ENCODE data around the gene PPP4R4.

DNA sequence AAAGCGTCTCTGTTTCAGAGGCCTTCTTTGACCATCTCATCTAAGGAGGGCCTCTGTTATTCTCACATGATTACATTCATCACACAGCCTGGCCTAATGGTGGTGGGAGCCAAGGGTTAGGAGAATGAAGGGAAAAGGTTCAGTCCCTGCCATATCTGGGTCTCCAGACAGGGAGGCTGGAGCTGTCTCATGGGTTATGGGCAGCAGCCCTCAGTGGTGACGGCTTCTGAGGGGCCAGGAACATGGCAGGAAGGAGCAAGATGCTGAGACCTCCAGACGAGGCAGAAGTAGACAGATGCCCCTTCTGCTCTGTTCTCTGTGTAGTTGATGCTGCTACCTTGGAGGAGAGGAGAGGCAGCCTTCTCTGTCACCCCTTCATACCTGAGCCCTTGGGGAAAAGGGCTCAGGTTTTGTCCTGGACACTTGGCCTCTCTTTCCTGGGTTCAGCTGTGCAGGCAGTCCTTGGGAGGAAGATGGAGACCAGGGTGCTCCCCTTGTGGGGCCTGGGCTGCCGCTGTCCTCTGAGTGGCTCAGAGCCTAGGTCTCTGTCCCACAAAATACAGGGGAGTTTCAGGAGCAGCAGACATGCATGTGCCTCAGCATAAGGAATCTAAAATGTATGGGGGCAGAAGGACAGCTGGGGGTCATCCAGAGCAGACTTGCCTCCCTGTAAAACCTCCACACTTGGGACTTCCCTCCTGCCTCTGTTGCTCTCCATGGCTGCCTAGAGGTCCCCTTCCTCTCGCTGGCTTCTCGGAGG is 48.3 kb upstream of the PPP4R4 start:
- no peak for TF ChIP-seq POLR2A (IDR thresholded peaks at IDR 0.05)
- TF ChIP-seq, protein P1, sequence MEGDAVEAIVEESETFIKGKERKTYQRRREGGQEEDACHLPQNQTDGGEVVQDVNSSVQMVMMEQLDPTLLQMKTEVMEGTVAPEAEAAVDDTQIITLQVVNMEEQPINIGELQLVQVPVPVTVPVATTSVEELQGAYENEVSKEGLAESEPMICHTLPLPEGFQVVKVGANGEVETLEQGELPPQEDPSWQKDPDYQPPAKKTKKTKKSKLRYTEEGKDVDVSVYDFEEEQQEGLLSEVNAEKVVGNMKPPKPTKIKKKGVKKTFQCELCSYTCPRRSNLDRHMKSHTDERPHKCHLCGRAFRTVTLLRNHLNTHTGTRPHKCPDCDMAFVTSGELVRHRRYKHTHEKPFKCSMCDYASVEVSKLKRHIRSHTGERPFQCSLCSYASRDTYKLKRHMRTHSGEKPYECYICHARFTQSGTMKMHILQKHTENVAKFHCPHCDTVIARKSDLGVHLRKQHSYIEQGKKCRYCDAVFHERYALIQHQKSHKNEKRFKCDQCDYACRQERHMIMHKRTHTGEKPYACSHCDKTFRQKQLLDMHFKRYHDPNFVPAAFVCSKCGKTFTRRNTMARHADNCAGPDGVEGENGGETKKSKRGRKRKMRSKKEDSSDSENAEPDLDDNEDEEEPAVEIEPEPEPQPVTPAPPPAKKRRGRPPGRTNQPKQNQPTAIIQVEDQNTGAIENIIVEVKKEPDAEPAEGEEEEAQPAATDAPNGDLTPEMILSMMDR (IDR thresholded peaks at IDR 0.05), result no peak
